ENCODE measurements around the gene MYBPHL. TPM values are rescaled to one million over a fixed set of nuclear protein-coding genes. Genes with fewer than 3 reads are reported as not detected.
"Not testable (repeated sequence)": the region's sequence is repeated elsewhere in the genome, so short reads cannot be mapped to it uniquely, and the experiment has no call there.

The MYBPHL gene
- total and polyA plus RNA-seq, 2 donors (not counting 1 experiment from before 2014, with no cell fraction given), result not detected

- no peak overlapping the region for H2AFZ ChIP-seq (ENCODE audit: low read length)
- DNase-seq (ENCODE audit: low read depth in 2 of 2), result no peak
- no peaks in the 10 kb centered on the region for H3K4me1 ChIP-seq (ENCODE audit: control insufficient read depth, extremely low read depth, insufficient read depth, low read length)
- no peaks in the 10 kb centered on the region for H3K36me3 ChIP-seq (ENCODE audit: control insufficient read depth, insufficient read depth, low read length)
- no peaks in the 10 kb centered on the region for H3K79me2 ChIP-seq (ENCODE audit: control insufficient read depth, insufficient read depth, low read length)
- H3K9ac ChIP-seq (ENCODE audit: insufficient read depth, low read length), result no peak overlapping the region
- H3K27me3 ChIP-seq (ENCODE audit: control insufficient read depth, insufficient read depth, low read length), result no peaks in the 10 kb centered on the region
- no peak overlapping the region for H3K4me3 ChIP-seq (replicated peaks in 1 of 4; ENCODE audit: control extremely low read depth in 1 of 4, insufficient read depth in 1 of 4, low read depth in 3 of 4, low read length in 4 of 4)
- TF ChIP-seq CTCF (conservative IDR thresholded peaks at IDR 0.05 in 1 of 2, IDR thresholded peaks at IDR 0.05 in 1 of 2; ENCODE audit: low read depth in 1 of 2, low read length in 2 of 2), result no peak
- TF ChIP-seq EZH2 (IDR thresholded peaks at IDR 0.05; ENCODE audit: low read length, missing control alignments), result no peak
- no peaks in the 10 kb centered on the region for H3K9me3 ChIP-seq (ENCODE audit: control insufficient read depth, insufficient read depth, low read depth, low read length)
- H3K27ac ChIP-seq (ENCODE audit: insufficient read depth, low read length), result no peak overlapping the region
- H3K4me2 ChIP-seq (ENCODE audit: extremely low read depth, insufficient read depth, low read length), result no peak overlapping the region
- H4K20me1 ChIP-seq (ENCODE audit: control insufficient read depth, extremely low read depth, insufficient read depth, low read length), result no peaks in the 10 kb centered on the region
These were observed 16.7 kb downstream of the MYBPHL start for GRCh38 chr1:109290137-109290536.

- H3K36me3 ChIP-seq (ENCODE audit: control insufficient read depth, insufficient read depth, low read length); H3K4me2 ChIP-seq (ENCODE audit: extremely low read depth, insufficient read depth, low read length); DNase-seq (ENCODE audit: low read depth in 2 of 2); H3K9me3 ChIP-seq (ENCODE audit: control insufficient read depth, insufficient read depth, low read depth, low read length); H3K4me1 ChIP-seq (ENCODE audit: control insufficient read depth, extremely low read depth, insufficient read depth, low read length); H3K4me3 ChIP-seq (replicated peaks in 1 of 4; ENCODE audit: control extremely low read depth in 1 of 4, insufficient read depth in 1 of 4, low read depth in 3 of 4, low read length in 4 of 4); H3K27me3 ChIP-seq (ENCODE audit: control insufficient read depth, insufficient read depth, low read length); H4K20me1 ChIP-seq (ENCODE audit: control insufficient read depth, extremely low read depth, insufficient read depth, low read length); H3K27ac ChIP-seq (ENCODE audit: insufficient read depth, low read length); H2AFZ ChIP-seq (ENCODE audit: low read length); H3K9ac ChIP-seq (ENCODE audit: insufficient read depth, low read length): not testable (repeated sequence)
- H3K79me2 ChIP-seq (ENCODE audit: control insufficient read depth, insufficient read depth, low read length), result peaks cover 12% of the 10 kb centered on the region
These were observed 20.0 kb downstream of the MYBPHL start for GRCh38 chr1:109286762-109287161.

GRCh38 chr1:109283748-109284600 is 22.8 kb downstream of the MYBPHL start:
- H3K36me3 ChIP-seq (ENCODE audit: control insufficient read depth, insufficient read depth, low read length), result no peaks in the 10 kb centered on the region
- H3K9ac ChIP-seq (ENCODE audit: insufficient read depth, low read length), result peak overlapping the region; percentile 55
- H4K20me1 ChIP-seq (ENCODE audit: control insufficient read depth, extremely low read depth, insufficient read depth, low read length), result no peaks in the 10 kb centered on the region
- peak overlapping the region; percentile 80 for H3K27ac ChIP-seq (ENCODE audit: insufficient read depth, low read length)
- DNase-seq (ENCODE audit: low read depth in 2 of 2), result peak in 1 of 2 donors; percentile 45
- H2AFZ ChIP-seq (ENCODE audit: low read length), result peak overlapping the region; percentile 18
- H3K4me2 ChIP-seq (ENCODE audit: extremely low read depth, insufficient read depth, low read length), result peak overlapping the region; percentile 85
- TF ChIP-seq EZH2 (IDR thresholded peaks at IDR 0.05; ENCODE audit: low read length, missing control alignments), result no peak
- TF ChIP-seq CTCF (conservative IDR thresholded peaks at IDR 0.05 in 1 of 2, IDR thresholded peaks at IDR 0.05 in 1 of 2; ENCODE audit: low read depth in 1 of 2, low read length in 2 of 2), result no peak
- peaks cover 22% of the 10 kb centered on the region for H3K79me2 ChIP-seq (ENCODE audit: control insufficient read depth, insufficient read depth, low read length)
- peaks cover 2% of the 10 kb centered on the region for H3K4me1 ChIP-seq (ENCODE audit: control insufficient read depth, extremely low read depth, insufficient read depth, low read length)
- H3K9me3 ChIP-seq (ENCODE audit: control insufficient read depth, insufficient read depth, low read depth, low read length), result no peaks in the 10 kb centered on the region
- peak overlapping the region; percentile 74 to 85 (median 76) for H3K4me3 ChIP-seq (replicated peaks in 1 of 4; ENCODE audit: control extremely low read depth in 1 of 4, insufficient read depth in 1 of 4, low read depth in 3 of 4, low read length in 4 of 4)
- H3K27me3 ChIP-seq (ENCODE audit: control insufficient read depth, insufficient read depth, low read length), result no peaks in the 10 kb centered on the region
